GM21717 (cell line): ENCODE data around the gene PCDHA7.
"Not testable (repeated sequence)": the region's sequence is repeated elsewhere in the genome, so short reads cannot be mapped to it uniquely, and the experiment has no call there.

Experiments used
- ATAC-seq: cut with Tn5 transposase; IDR thresholded peaks from one replicate; pipeline ENCODE4 v1.9.1; 2021; ENCODE audit warnings: mild to moderate bottlenecking, moderate library complexity; ENCODE audit not compliant: unreplicated experiment

PCDHA7 gene

DNA sequence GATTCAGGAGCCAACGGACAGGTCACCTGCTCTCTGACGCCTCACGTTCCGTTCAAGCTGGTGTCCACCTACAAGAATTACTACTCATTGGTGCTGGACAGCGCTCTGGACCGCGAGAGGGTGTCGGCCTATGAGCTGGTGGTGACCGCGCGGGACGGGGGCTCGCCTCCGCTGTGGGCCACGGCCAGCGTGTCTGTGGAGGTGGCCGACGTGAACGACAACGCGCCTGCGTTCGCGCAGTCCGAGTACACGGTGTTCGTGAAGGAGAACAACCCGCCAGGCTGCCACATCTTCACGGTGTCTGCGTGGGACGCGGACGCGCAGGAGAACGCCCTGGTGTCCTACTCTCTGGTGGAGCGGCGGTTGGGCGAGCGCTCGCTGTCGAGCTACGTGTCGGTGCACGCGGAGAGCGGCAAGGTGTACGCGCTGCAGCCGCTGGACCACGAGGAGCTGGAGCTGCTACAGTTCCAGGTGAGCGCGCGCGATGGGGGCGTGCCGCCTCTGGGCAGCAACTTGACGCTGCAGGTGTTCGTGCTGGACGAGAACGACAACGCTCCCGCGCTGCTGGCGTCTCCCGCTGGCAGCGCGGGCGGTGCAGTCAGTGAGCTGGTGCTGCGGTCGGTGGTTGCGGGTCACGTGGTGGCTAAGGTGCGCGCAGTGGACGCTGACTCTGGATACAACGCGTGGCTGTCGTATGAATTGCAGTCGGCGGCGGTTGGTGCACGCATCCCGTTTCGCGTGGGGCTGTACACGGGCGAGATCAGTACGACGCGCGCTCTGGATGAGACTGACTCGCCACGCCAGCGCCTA is 23.3 kb downstream of the PCDHA7 start:
- ATAC-seq = no peak

- no peak for ATAC-seq
Observed at GRCh38 chr5:140857987-140858240, 23.8 kb downstream of the PCDHA7 start.

- no peak for ATAC-seq
Observed at GRCh38 chr5:140862441-140863295, 28.6 kb downstream of the PCDHA7 start.

DNA sequence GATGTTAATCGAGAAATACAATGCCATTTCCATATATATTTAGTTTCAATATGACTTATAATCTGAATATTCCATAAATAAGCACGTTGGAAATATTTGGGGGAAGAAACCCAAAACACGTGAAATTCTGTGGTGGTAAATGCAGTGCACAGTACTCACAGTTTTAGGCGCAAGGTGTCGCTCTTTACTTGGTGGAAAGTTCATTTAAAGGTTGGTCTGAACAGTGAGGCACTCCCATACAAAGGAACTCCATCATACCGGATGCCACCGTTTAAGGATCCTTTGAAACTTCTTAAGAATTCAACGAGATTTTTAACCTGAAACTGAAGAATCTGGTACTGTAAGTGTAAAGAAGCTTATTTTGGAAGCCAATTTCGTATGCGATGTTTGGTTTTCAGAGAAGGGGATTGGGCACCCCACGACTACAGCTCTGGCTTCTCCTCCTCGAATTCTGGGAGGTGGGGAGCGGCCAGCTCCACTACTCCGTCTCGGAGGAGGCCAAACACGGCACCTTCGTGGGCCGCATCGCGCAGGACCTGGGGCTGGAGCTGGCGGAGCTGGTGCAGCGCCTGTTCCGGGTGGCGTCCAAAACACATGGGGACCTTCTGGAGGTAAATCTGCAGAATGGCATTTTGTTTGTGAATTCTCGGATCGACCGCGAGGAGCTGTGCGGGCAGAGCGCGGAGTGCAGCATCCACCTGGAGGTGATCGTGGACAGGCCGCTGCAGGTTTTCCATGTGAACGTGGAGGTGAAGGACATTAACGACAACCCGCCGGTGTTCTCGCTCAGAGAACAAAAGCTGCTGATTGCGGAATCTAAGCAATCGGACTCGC is 34.9 kb downstream of the PCDHA7 start, which contains the start of gene PCDHA11:
Gene PCDHA11 (plus strand): TSS at position 237 of the 834 bp plus-strand sequence. CDS start 147 bp downstream, at position 384.
- ATAC-seq = no peak

DNA sequence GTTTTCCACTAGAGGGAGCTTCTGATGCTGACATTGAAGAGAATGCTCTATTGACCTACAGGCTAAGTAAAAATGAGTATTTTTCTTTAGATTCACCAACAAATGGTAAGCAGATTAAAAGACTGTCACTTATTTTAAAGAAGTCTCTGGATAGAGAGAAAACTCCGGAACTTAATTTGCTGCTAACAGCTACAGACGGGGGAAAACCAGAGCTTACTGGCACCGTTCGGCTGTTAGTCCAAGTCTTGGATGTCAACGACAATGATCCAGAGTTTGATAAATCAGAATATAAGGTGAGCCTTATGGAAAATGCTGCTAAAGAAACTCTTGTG is 35.5 kb downstream of the PCDHA7 start:
- no peak for ATAC-seq

DNA sequence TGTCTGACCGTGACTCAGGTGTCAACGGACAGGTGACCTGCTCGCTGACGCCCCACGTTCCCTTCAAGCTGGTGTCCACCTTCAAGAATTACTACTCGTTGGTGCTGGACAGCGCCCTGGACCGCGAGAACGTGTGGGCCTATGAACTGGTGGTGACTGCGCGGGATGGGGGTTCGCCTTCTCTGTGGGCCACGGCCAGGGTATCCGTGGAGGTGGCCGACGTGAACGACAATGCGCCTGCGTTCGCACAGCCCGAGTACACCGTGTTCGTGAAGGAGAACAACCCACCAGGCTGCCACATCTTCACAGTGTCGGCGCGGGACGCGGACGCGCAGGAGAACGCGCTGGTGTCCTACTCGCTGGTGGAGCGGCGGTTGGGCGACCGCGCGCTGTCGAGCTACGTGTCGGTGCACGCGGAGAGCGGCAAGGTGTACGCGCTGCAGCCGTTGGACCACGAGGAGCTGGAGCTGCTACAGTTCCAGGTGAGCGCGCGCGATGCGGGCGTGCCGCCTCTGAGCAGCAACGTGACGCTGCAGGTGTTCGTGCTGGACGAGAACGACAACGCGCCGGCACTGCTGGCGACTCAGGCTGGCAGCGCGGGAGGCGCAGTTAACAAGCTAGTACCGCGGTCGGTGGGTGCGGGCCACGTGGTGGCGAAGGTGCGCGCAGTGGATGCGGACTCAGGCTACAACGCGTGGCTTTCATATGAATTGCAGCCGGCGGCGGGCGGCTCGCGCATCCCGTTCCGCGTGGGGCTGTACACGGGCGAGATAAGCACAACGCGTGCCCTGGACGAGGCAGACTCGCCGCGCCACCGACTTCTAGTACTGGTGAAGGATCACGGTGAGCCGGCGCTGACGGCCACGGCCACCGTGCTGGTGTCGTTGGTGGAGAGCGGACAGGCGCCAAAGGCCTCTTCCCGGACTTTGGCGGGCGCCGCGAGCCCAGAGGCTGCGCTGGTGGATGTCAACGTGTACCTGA is 36.4 kb downstream of the PCDHA7 start:
- no peak for ATAC-seq

GRCh38 chr5:140875085-140876065 is 41.3 kb downstream of the PCDHA7 start, which contains the start of gene PCDHA12:
TSS of gene PCDHA12 (plus strand) at chr5:140875308. CDS start at chr5:140875473, 165 bp downstream.
- ATAC-seq = no peak

DNA sequence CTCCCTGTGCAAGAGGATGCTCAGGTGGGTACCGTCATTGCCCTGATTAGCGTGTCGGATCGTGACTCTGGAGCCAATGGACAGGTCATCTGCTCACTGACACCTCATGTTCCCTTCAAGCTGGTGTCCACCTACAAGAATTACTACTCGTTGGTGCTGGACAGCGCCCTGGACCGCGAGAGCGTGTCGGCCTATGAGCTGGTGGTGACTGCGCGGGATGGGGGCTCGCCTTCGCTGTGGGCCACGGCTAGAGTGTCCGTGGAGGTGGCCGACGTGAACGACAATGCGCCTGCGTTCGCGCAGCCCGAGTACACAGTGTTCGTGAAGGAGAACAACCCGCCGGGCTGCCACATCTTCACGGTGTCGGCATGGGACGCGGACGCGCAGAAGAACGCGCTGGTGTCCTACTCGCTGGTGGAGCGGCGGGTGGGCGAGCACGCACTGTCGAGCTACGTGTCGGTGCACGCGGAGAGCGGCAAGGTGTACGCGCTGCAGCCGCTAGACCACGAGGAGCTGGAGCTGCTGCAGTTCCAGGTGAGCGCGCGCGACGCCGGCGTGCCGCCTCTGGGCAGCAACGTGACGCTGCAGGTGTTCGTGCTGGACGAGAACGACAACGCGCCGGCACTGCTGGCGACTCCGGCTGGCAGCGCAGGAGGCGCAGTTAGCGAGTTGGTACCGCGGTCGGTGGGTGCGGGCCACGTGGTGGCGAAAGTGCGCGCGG is 42.6 kb downstream of the PCDHA7 start:
- ATAC-seq = not testable (repeated sequence)

DNA sequence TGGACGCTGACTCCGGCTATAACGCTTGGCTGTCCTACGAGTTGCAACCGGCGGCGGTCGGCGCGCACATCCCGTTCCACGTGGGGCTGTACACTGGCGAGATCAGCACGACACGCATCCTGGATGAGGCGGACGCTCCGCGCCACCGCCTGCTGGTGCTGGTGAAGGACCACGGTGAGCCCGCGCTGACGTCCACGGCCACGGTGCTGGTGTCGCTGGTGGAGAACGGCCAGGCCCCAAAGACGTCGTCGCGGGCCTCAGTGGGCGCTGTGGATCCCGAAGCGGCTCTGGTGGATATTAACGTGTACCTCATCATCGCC is 43.2 kb downstream of the PCDHA7 start:
- ATAC-seq = no peak

GRCh38 chr5:140881889-140882590 is 48.0 kb downstream of the PCDHA7 start, which contains the start of gene PCDHA13:
TSS of gene PCDHA13 (plus strand) at chr5:140882124. CDS start at chr5:140882269, 145 bp downstream.
- no peak for ATAC-seq

DNA sequence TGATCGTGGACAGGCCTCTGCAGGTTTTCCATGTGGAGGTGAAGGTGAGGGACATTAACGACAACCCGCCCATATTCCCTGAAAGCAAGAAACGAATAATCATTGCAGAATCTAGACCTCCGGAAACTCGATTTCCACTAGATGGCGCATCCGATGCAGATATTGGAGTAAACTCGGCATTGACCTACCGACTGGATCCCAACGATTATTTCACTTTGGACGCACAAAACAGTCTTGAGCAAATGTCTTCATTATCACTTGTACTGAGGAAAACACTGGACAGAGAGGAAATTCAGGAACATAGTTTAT is 48.5 kb downstream of the PCDHA7 start:
- ATAC-seq = no peak

DNA sequence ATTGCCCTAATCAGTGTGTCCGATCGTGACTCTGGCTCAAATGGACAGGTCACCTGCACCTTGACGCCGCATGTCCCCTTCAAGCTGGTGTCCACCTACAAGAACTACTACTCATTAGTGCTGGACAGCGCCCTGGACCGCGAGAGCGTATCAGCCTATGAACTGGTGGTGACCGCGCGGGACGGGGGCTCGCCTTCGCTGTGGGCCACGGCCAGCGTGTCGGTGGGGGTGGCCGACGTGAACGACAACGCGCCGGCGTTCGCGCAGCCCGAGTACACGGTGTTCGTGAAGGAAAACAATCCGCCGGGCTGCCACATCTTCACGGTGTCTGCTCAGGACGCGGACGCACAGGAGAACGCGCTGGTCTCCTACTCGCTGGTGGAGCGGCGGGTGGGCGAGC is 49.3 kb downstream of the PCDHA7 start:
- ATAC-seq = no peak

DNA sequence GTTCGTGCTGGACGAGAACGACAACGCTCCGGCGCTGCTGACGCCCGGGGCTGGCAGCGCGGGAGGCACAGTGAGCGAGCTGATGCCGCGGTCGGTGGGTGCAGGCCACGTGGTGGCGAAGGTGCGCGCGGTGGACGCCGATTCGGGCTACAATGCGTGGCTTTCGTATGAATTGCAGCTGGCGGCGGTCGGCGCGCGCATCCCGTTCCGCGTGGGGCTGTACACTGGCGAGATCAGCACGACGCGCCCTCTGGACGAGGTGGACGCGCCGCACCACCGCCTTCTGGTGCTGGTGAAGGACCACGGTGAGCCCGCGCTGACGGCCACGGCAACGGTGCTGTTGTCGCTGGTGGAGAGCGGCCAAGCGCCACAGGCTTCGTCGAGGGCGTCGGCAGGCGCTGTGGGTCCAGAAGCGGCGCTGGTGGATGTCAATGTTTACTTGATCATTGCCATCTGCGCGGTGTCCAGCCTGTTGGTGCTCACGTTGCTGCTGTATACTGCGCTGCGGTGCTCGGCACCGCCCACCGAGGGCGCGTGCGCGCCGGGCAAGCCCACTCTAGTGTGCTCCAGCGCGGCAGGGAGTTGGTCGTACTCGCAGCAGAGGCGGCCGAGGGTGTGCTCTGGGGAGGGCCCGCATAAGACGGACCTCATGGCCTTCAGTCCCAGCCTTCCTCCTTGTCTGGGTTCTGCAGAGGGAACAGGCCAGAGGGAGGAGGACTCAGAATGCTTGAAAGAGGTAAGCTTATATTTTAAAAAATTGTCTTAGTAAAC is 50.0 kb downstream of the PCDHA7 start:
- no peak for ATAC-seq
